ENCODE results near the gene RPL41.

GRCh38 chr12:56110571-56110970 lies 5.9 kb upstream of the RPL41 start:
- TF ChIP-seq POLR2A (IDR thresholded peaks at IDR 0.05; ENCODE audit: low read depth, low read length) (no peak), POLR2AphosphoS5 (IDR thresholded peaks at IDR 0.05; ENCODE audit: low read depth, low read length) (no peak), TAF1 (IDR thresholded peaks at IDR 0.05; ENCODE audit: borderline replicate concordance, low read depth, low read length) (no peak)
